Measurements from ENCODE around the gene KNOP1. TPM values are rescaled to one million over a fixed set of nuclear protein-coding genes. Genes with fewer than 3 reads are reported as not detected.

The KNOP1 gene, protein sequence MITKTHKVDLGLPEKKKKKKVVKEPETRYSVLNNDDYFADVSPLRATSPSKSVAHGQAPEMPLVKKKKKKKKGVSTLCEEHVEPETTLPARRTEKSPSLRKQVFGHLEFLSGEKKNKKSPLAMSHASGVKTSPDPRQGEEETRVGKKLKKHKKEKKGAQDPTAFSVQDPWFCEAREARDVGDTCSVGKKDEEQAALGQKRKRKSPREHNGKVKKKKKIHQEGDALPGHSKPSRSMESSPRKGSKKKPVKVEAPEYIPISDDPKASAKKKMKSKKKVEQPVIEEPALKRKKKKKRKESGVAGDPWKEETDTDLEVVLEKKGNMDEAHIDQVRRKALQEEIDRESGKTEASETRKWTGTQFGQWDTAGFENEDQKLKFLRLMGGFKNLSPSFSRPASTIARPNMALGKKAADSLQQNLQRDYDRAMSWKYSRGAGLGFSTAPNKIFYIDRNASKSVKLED
- total RNA-seq: 10 to 100 TPM; 13.1 to 23.5 (median 20.7) TPM
- long read RNA-seq, donor 1, full-length matches to known transcripts: 5 of 15 reads
- long read RNA-seq, donor 1, partial matches to known transcripts: 5 of 15 reads
- long read RNA-seq, donor 1, other reads (novel, unspliced or antisense): 5 of 15 reads
- long read RNA-seq, donor 2, full-length matches to known transcripts: 2 of 14 reads
- long read RNA-seq, donor 2, partial matches to known transcripts: 7 of 14 reads
- long read RNA-seq, donor 2, other reads (novel, unspliced or antisense): 5 of 14 reads

DNA sequence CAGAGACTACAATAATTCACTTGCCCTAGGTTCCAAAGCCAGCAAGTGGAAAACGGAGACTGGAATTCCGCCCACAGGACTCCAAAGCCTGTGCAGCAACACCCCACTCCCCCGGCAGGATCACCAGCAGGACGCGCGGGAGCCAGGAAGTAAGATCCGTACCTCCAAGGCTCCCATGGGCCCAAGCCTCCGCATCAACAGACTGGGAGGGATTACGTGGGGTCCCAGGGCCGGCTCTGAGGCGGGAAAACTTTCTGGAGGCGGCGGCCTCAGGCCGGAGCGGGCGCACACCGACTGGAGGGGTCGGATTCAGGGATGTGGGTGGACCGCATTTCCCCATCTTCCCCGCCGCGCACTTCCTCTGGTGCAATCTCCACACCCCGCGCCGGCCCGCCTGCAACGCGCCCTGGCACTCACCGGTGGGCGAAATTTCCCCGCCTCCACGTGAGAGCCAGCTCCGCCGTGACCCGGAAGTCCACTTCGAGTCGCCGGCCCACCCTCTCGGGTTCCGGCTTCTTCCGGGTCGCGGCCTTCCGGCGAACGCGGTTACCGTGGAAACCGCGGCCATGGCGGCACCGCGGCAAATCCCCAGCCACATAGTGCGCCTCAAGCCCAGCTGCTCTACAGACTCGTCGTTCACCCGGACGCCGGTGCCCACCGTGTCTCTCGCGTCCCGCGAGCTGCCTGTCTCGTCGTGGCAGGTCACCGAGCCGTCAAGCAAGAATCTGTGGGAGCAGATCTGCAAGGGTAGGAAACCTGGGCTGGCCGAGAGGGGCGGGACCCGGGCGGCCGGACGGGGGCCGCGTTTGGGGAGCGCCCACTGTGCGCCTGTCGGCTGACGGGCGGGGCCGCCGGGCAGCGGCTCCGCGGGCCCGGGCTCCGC, at the start of gene KNOP1, which contains the start of gene IQCK:
TSS of gene KNOP1 (minus strand) at position 487 of the 883 bp plus-strand sequence. CDS start 3,192 bp downstream, outside the sequence.
TSS of gene IQCK (plus strand) at position 531 of the 883 bp plus-strand sequence. CDS start at position 567, 36 bp downstream.
- TF ChIP-seq, protein P1, sequence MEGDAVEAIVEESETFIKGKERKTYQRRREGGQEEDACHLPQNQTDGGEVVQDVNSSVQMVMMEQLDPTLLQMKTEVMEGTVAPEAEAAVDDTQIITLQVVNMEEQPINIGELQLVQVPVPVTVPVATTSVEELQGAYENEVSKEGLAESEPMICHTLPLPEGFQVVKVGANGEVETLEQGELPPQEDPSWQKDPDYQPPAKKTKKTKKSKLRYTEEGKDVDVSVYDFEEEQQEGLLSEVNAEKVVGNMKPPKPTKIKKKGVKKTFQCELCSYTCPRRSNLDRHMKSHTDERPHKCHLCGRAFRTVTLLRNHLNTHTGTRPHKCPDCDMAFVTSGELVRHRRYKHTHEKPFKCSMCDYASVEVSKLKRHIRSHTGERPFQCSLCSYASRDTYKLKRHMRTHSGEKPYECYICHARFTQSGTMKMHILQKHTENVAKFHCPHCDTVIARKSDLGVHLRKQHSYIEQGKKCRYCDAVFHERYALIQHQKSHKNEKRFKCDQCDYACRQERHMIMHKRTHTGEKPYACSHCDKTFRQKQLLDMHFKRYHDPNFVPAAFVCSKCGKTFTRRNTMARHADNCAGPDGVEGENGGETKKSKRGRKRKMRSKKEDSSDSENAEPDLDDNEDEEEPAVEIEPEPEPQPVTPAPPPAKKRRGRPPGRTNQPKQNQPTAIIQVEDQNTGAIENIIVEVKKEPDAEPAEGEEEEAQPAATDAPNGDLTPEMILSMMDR (IDR thresholded peaks at IDR 0.05): no peak
- Histone ChIP-seq H3K9me3 (no peaks in the 10 kb centered on the region), H3K4me3 (peak within 1 kb of the TSS; percentile 87), H3K4me1 (ENCODE audit: low read depth) (peaks cover 24% of the 10 kb centered on the region), H3K36me3 (ENCODE audit: low read depth) (no peaks in the 10 kb centered on the region)
- ATAC-seq: peak; percentile 92
- intact Hi-C loops (cut with DNase I, micrococcal nuclease): loop anchor here in 1 of 2 donors (10.0 kb wide), 1 partner anchor 167 kb away; the partner anchor contains the start of gene GPRC5B
- DNase-seq: peak; percentile 88 to 93 (median 91)

DNA sequence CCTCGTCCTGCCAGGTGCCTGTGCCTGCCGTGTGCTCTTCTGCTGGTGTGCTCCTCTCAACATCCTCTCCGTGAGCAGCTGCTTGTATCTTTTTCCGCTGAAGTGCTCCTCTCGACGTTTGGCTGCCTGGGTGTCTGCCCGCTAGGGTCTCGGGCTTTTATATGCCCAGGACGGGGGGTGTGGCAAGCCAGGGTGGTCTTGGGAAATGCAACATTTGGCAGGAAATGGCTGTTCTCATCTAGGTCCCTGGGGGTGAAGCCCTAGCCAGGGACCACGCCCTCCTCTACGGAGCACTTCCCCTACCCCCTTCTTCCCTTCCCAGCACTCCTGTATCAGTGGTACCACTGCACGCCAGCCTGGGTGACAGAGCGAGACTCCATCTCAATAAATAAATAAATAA, 49.5 kb upstream of the KNOP1 start:
- TF ChIP-seq, protein P1 (IDR thresholded peaks at IDR 0.05): no peak
- Histone ChIP-seq H3K4me3 (no peak overlapping the region), H3K4me1 (ENCODE audit: low read depth) (no peaks in the 10 kb centered on the region), H3K9me3 (peaks cover 6% of the 10 kb centered on the region), H3K36me3 (ENCODE audit: low read depth) (no peaks in the 10 kb centered on the region)
- no peak for DNase-seq
- no peak for ATAC-seq
- intact Hi-C loops (cut with DNase I, micrococcal nuclease): no loop called here

DNA sequence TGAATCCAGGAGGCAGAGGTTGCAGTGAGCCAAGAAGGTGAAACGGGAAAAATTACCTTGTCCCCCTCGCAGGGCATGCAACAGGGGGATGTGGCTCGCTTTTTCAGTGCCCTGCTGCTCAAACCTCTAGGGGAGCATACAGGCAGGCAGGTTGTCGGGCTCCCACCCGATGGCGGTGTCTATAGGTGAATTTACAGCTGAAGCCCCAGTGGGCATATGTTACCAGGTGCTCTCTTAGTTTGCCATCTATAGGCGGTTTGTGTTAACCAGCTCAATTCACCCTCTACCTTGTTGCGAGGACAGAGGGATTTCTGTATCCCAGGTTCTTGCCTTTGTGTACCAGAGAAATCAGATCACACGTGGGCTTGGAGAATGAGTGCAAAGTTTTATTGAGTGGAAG, 49.0 kb upstream of the KNOP1 start:
- Histone ChIP-seq H3K36me3 (ENCODE audit: low read depth) (no peaks in the 10 kb centered on the region), H3K9me3 (peaks cover 6% of the 10 kb centered on the region), H3K4me3 (no peak overlapping the region), H3K4me1 (ENCODE audit: low read depth) (no peaks in the 10 kb centered on the region)
- TF ChIP-seq, protein P1 (IDR thresholded peaks at IDR 0.05): no peak
- ATAC-seq (no peak), DNase-seq (no peak)
- intact Hi-C loops (cut with DNase I, micrococcal nuclease): no loop called here

DNA sequence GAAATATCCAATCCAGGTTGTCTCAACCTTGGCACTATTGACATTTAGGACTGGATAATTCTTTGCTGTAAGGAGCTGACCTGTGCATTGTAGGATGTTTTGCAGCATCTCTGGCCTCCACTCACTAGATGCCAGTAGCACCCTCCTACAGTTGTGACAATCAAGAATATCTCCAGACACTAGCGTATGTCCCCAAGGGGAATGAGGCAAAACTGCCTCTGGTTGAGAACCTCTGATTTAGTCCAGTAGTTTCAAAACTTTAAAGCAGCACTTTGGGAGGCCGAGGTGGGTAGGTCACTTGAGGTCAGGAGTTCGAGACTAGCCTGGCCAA, 48.5 kb upstream of the KNOP1 start:
- intact Hi-C loops (cut with DNase I, micrococcal nuclease): no loop called here
- ATAC-seq (no peak), DNase-seq (no peak)
- H3K4me3 ChIP-seq: no peak overlapping the region
- no peaks in the 10 kb centered on the region for H3K4me1 ChIP-seq (ENCODE audit: low read depth)
- TF ChIP-seq, protein P1 (IDR thresholded peaks at IDR 0.05): no peak
- no peaks in the 10 kb centered on the region for H3K36me3 ChIP-seq (ENCODE audit: low read depth)
- H3K9me3 ChIP-seq: peaks cover 6% of the 10 kb centered on the region

DNA sequence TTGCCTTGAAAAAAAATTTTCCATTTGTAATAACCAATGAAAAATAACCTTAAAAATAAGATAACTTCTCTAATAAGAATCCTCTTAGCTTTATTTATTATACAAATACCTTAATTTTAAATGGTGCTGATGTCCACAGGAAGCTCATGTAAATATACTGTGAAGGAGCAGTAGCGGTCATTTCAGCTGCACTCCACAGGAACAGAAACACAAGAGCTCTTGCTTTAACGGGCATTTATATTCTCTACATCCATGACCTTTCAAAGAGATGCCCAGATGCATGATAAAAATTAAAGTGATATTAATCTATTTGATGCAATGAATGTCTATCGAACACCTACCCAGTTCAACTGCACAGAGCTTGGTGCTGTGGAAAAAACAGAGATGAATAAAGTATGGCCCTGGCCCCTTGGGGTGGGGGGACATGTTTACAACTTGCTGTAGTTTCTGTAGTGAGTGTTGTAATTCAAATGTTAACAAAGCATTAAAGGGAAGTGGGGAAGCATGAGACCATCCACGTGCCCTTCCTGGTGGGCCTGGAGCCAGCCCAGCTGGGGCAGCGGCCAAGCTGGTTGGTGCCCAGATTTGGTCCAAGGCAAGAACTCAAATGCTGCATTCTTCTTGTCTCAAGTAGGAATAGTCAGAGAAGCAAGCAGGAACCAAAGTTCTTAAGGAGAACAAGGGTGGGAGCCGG, 48.0 kb upstream of the KNOP1 start:
- Histone ChIP-seq H3K4me1 (ENCODE audit: low read depth) (no peaks in the 10 kb centered on the region), H3K9me3 (peaks cover 6% of the 10 kb centered on the region), H3K36me3 (ENCODE audit: low read depth) (no peaks in the 10 kb centered on the region), H3K4me3 (no peak overlapping the region)
- intact Hi-C loops (cut with DNase I, micrococcal nuclease): no loop called here
- TF ChIP-seq, protein P1 (IDR thresholded peaks at IDR 0.05): no peak
- no peak for ATAC-seq
- peak in 2 of 3 donors; percentile 41 to 49 for DNase-seq

All from mucosa of descending colon (tissue), 3 donors.